GM10266 (cell line): ENCODE results near the gene GSTM4.
A peak's percentile ranks its signal among the peaks of the same experiment; 100 is the strongest.

Source experiments
- DNase-seq: peaks from one replicate; pipeline ENCODE4 v3.0.0; 2012; ENCODE audit errors: extremely low spot score
- TF ChIP-seq, protein P1 (sequence below): IDR thresholded peaks from 2 replicates; pipeline ENCODE4 v1.5.1; 2012; ENCODE audit warnings: mild to moderate bottlenecking, low read depth; ENCODE audit not compliant: control insufficient read depth, insufficient read depth; ENCODE audit errors: missing control alignments

Gene GSTM4

DNA sequence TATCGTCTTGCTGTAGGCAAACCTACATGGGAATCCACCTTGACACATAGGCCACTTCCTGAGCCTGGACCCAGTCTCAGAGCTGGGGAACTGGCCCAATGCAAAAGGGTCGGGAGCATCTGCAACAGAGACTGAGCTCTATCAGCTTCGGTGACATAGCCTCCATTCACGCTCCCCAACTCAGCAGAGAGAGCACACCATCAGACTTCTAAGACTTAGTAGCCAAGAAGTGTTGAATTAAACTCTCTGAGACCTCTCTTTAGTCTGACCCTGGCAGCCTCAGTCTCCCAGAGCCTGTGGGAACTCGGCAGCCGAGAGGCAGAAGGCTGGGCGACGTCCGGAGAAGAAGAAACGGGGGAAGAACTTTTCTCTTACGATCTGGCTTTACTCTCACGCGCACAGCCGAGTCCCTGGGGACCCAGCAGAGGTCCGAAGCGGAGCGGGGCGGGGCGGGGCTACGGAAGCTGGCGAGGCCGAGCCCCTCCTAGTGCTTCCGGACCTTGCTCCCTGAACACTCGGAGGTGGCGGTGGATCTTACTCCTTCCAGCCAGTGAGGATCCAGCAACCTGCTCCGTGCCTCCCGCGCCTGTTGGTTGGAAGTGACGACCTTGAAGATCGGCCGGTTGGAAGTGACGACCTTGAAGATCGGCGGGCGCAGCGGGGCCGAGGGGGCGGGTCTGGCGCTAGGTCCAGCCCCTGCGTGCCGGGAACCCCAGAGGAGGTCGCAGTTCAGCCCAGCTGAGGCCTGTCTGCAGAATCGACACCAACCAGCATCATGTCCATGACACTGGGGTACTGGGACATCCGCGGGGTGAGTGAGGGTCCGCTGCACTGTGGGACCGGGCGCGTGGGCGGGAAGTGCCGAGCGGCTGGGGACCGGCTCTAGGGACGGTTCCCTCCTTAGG is at the start of gene GSTM4:
Gene GSTM4 (plus strand): TSS at position 485 of the 905 bp plus-strand sequence. CDS start 291 bp downstream, at position 776.
- peak; percentile 86 for DNase-seq
- TF ChIP-seq, protein P1, sequence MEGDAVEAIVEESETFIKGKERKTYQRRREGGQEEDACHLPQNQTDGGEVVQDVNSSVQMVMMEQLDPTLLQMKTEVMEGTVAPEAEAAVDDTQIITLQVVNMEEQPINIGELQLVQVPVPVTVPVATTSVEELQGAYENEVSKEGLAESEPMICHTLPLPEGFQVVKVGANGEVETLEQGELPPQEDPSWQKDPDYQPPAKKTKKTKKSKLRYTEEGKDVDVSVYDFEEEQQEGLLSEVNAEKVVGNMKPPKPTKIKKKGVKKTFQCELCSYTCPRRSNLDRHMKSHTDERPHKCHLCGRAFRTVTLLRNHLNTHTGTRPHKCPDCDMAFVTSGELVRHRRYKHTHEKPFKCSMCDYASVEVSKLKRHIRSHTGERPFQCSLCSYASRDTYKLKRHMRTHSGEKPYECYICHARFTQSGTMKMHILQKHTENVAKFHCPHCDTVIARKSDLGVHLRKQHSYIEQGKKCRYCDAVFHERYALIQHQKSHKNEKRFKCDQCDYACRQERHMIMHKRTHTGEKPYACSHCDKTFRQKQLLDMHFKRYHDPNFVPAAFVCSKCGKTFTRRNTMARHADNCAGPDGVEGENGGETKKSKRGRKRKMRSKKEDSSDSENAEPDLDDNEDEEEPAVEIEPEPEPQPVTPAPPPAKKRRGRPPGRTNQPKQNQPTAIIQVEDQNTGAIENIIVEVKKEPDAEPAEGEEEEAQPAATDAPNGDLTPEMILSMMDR: no peak

DNA sequence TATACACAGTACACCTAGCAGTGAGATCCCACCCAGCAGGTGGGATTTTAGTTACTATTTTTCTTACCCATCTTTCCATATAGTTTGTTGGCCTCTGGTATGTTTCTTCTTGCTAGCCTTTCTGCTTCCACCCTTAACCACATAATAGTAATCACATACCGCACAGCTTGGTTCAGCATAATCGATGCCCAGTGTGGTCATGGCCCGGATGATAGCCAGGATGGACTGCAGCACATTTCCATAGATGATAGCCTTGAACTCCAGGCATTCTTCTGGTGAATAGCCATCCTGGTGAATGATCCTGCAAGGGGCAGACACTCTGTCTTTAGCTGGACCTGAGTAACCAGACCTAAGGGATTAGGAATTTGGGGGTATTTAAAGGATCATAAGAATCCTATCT is 46.0 kb upstream of the GSTM4 start:
- no peak for DNase-seq
- TF ChIP-seq, protein P1: no peak

GRCh38 chr1:109610609-109611307 is 45.1 kb upstream of the GSTM4 start:
- no peak for DNase-seq
- TF ChIP-seq, protein P1: no peak

- TF ChIP-seq, protein P1: no peak
Measured at GRCh38 chr1:109611308-109611990, 44.5 kb upstream of the GSTM4 start.

GRCh38 chr1:109613361-109614147 is 42.3 kb upstream of the GSTM4 start:
- DNase-seq: no peak
- TF ChIP-seq, protein P1: no peak

More at GRCh38 chr1:109611308-109611990, 44.5 kb upstream of the GSTM4 start:
- DNase-seq: no peak

GRCh38 chr1:109615879-109616278 is 40.0 kb upstream of the GSTM4 start:
- TF ChIP-seq, protein P1: no peak
- DNase-seq: no peak
